SU-DHL-6 (cell line): ENCODE measurements around the gene MMP8.

Experiments used
- CTCF ChIP-seq: fragments of 200-600 bp; sonication (generic); IDR thresholded peaks from one replicate; pipeline ENCODE4 v1.5.1; 2017; ENCODE audit warnings: antibody characterized with exemption, mild to moderate bottlenecking, low read length, moderate library complexity; ENCODE audit not compliant: insufficient read depth, poor library complexity, severe bottlenecking
- EZH2phosphoT487 ChIP-seq: fragments of 200-600 bp; sonication (generic), shearing (Covaris generic); conservative IDR thresholded peaks from 2 replicates; pipeline ENCODE4 v1.6.1; 2018; ENCODE audit warnings: mild to moderate bottlenecking, antibody characterized with exemption, low read length, moderate library complexity, mixed read lengths

GRCh38 chr11:102762361-102762767, 37.6 kb upstream of the MMP8 start:
- no peak for TF ChIP-seq CTCF
- TF ChIP-seq EZH2phosphoT487: no peak
